ENCODE measurements around the gene LRRC38.

Gene LRRC38

GRCh38 chr1:13520985-13521384 lies 7.2 kb upstream of the LRRC38 start:
- Histone ChIP-seq H3K4me1 (ENCODE audit: control insufficient read depth in 2 of 2, insufficient read depth in 2 of 2, low read length in 2 of 2) (no peaks in the 10 kb centered on the region), H3K4me3 (ENCODE audit: low read length in 2 of 2) (no peak overlapping the region), H3K9me3 (ENCODE audit: control insufficient read depth in 2 of 2, low read length in 2 of 2) (peaks cover 0 to 4% of the 10 kb centered on the region in 2 donors), H3K27me3 (ENCODE audit: control insufficient read depth in 2 of 2, insufficient read depth in 2 of 2, low read length in 2 of 2) (peaks cover 6% of the 10 kb centered on the region in 2 donors), H3K27ac (ENCODE audit: low read depth in 2 of 2, low read length in 2 of 2) (no peak overlapping the region), H3K36me3 (ENCODE audit: control insufficient read depth in 2 of 2, insufficient read depth in 2 of 2, low read length in 2 of 2) (no peaks in the 10 kb centered on the region), H3K9ac (ENCODE audit: low read depth in 1 of 2, low read length in 2 of 2) (no peak overlapping the region)

- no peaks in the 10 kb centered on the region for H3K36me3 ChIP-seq (ENCODE audit: control insufficient read depth in 2 of 2, insufficient read depth in 2 of 2, low read length in 2 of 2)
- no peak overlapping the region for H3K9ac ChIP-seq (ENCODE audit: low read depth in 1 of 2, low read length in 2 of 2)
- peaks cover 6 to 14% of the 10 kb centered on the region in 2 donors for H3K27me3 ChIP-seq (ENCODE audit: control insufficient read depth in 2 of 2, insufficient read depth in 2 of 2, low read length in 2 of 2)
- H3K9me3 ChIP-seq (ENCODE audit: control insufficient read depth in 2 of 2, low read length in 2 of 2): peaks cover 0 to 4% of the 10 kb centered on the region in 2 donors
- H3K4me1 ChIP-seq (ENCODE audit: control insufficient read depth in 2 of 2, insufficient read depth in 2 of 2, low read length in 2 of 2): no peaks in the 10 kb centered on the region
- no peak overlapping the region for H3K27ac ChIP-seq (ENCODE audit: low read depth in 2 of 2, low read length in 2 of 2)
- no peak overlapping the region for H3K4me3 ChIP-seq (ENCODE audit: low read length in 2 of 2)
Measured at GRCh38 chr1:13517193-13517812, 3.5 kb upstream of the LRRC38 start.

- Histone ChIP-seq H3K9me3 (ENCODE audit: control insufficient read depth in 2 of 2, low read length in 2 of 2) (peaks cover 0 to 4% of the 10 kb centered on the region in 2 donors), H3K27ac (ENCODE audit: low read depth in 2 of 2, low read length in 2 of 2) (no peak overlapping the region), H3K27me3 (ENCODE audit: control insufficient read depth in 2 of 2, insufficient read depth in 2 of 2, low read length in 2 of 2) (peaks cover 9 to 13% of the 10 kb centered on the region in 2 donors), H3K4me1 (ENCODE audit: control insufficient read depth in 2 of 2, insufficient read depth in 2 of 2, low read length in 2 of 2) (no peaks in the 10 kb centered on the region), H3K36me3 (ENCODE audit: control insufficient read depth in 2 of 2, insufficient read depth in 2 of 2, low read length in 2 of 2) (no peaks in the 10 kb centered on the region), H3K9ac (ENCODE audit: low read depth in 1 of 2, low read length in 2 of 2) (no peak overlapping the region), H3K4me3 (ENCODE audit: low read length in 2 of 2) (no peak overlapping the region)
Measured at GRCh38 chr1:13516606-13517005, 2.8 kb upstream of the LRRC38 start.

- no peak overlapping the region for H3K27ac ChIP-seq (ENCODE audit: low read depth in 2 of 2, low read length in 2 of 2)
- no peaks in the 10 kb centered on the region for H3K4me1 ChIP-seq (ENCODE audit: control insufficient read depth in 2 of 2, insufficient read depth in 2 of 2, low read length in 2 of 2)
- H3K9ac ChIP-seq (ENCODE audit: low read depth in 1 of 2, low read length in 2 of 2): no peak overlapping the region
Measured at GRCh38 chr1:13514821-13515220, 1.0 kb upstream of the LRRC38 start.

GRCh38 chr1:13513063-13513894 lies 524 bp downstream of the LRRC38 start:
- no peaks in the 10 kb centered on the region for H3K9me3 ChIP-seq (ENCODE audit: control insufficient read depth in 2 of 2, low read length in 2 of 2)
- H3K36me3 ChIP-seq (ENCODE audit: control insufficient read depth in 2 of 2, insufficient read depth in 2 of 2, low read length in 2 of 2): no peaks in the 10 kb centered on the region
- no peaks in the 10 kb centered on the region for H3K4me1 ChIP-seq (ENCODE audit: control insufficient read depth in 2 of 2, insufficient read depth in 2 of 2, low read length in 2 of 2)
- H3K27ac ChIP-seq (ENCODE audit: low read depth in 2 of 2, low read length in 2 of 2): no peak overlapping the region
- H3K4me3 ChIP-seq (ENCODE audit: low read length in 2 of 2): no peak overlapping the region
- H3K9ac ChIP-seq (ENCODE audit: low read depth in 1 of 2, low read length in 2 of 2): no peak overlapping the region
- H3K27me3 ChIP-seq (ENCODE audit: control insufficient read depth in 2 of 2, insufficient read depth in 2 of 2, low read length in 2 of 2): peaks cover 9 to 21% of the 10 kb centered on the region in 2 donors

More at GRCh38 chr1:13514821-13515220, 1.0 kb upstream of the LRRC38 start:
- H3K36me3 ChIP-seq (ENCODE audit: control insufficient read depth in 2 of 2, insufficient read depth in 2 of 2, low read length in 2 of 2): no peaks in the 10 kb centered on the region
- peaks cover 9 to 21% of the 10 kb centered on the region in 2 donors for H3K27me3 ChIP-seq (ENCODE audit: control insufficient read depth in 2 of 2, insufficient read depth in 2 of 2, low read length in 2 of 2)
- H3K9me3 ChIP-seq (ENCODE audit: control insufficient read depth in 2 of 2, low read length in 2 of 2): peaks cover 0 to 4% of the 10 kb centered on the region in 2 donors
- H3K4me3 ChIP-seq (ENCODE audit: low read length in 2 of 2): no peak overlapping the region

- Histone ChIP-seq H3K9me3 (ENCODE audit: control insufficient read depth in 2 of 2, low read length in 2 of 2) (no peaks in the 10 kb centered on the region), H3K4me3 (ENCODE audit: low read length in 2 of 2) (no peak overlapping the region), H3K4me1 (ENCODE audit: control insufficient read depth in 2 of 2, insufficient read depth in 2 of 2, low read length in 2 of 2) (no peaks in the 10 kb centered on the region), H3K27ac (ENCODE audit: low read depth in 2 of 2, low read length in 2 of 2) (no peak overlapping the region), H3K36me3 (ENCODE audit: control insufficient read depth in 2 of 2, insufficient read depth in 2 of 2, low read length in 2 of 2) (no peaks in the 10 kb centered on the region), H3K27me3 (ENCODE audit: control insufficient read depth in 2 of 2, insufficient read depth in 2 of 2, low read length in 2 of 2) (peaks cover 6 to 21% of the 10 kb centered on the region in 2 donors), H3K9ac (ENCODE audit: low read depth in 1 of 2, low read length in 2 of 2) (no peak overlapping the region)
Measured at GRCh38 chr1:13512472-13512871, 1.3 kb downstream of the LRRC38 start.

GRCh38 chr1:13510499-13510898 lies 3.3 kb downstream of the LRRC38 start:
- Histone ChIP-seq H3K4me3 (ENCODE audit: low read length in 2 of 2) (no peak overlapping the region), H3K27ac (ENCODE audit: low read depth in 2 of 2, low read length in 2 of 2) (no peak overlapping the region), H3K36me3 (ENCODE audit: control insufficient read depth in 2 of 2, insufficient read depth in 2 of 2, low read length in 2 of 2) (no peaks in the 10 kb centered on the region), H3K9ac (ENCODE audit: low read depth in 1 of 2, low read length in 2 of 2) (no peak overlapping the region), H3K27me3 (ENCODE audit: control insufficient read depth in 2 of 2, insufficient read depth in 2 of 2, low read length in 2 of 2) (peaks cover 2 to 19% of the 10 kb centered on the region in 2 donors), H3K4me1 (ENCODE audit: control insufficient read depth in 2 of 2, insufficient read depth in 2 of 2, low read length in 2 of 2) (no peaks in the 10 kb centered on the region), H3K9me3 (ENCODE audit: control insufficient read depth in 2 of 2, low read length in 2 of 2) (no peaks in the 10 kb centered on the region)

- Histone ChIP-seq H3K4me1 (ENCODE audit: control insufficient read depth in 2 of 2, insufficient read depth in 2 of 2, low read length in 2 of 2) (no peaks in the 10 kb centered on the region), H3K9ac (ENCODE audit: low read depth in 1 of 2, low read length in 2 of 2) (no peak overlapping the region), H3K27me3 (ENCODE audit: control insufficient read depth in 2 of 2, insufficient read depth in 2 of 2, low read length in 2 of 2) (peaks cover 7 to 11% of the 10 kb centered on the region in 2 donors), H3K36me3 (ENCODE audit: control insufficient read depth in 2 of 2, insufficient read depth in 2 of 2, low read length in 2 of 2) (no peaks in the 10 kb centered on the region), H3K27ac (ENCODE audit: low read depth in 2 of 2, low read length in 2 of 2) (no peak overlapping the region), H3K4me3 (ENCODE audit: low read length in 2 of 2) (no peak overlapping the region), H3K9me3 (ENCODE audit: control insufficient read depth in 2 of 2, low read length in 2 of 2) (no peaks in the 10 kb centered on the region)
Measured at GRCh38 chr1:13507075-13507474, 6.7 kb downstream of the LRRC38 start.

GRCh38 chr1:13505020-13505419 lies 8.8 kb downstream of the LRRC38 start:
- H3K27me3 ChIP-seq (ENCODE audit: control insufficient read depth in 2 of 2, insufficient read depth in 2 of 2, low read length in 2 of 2): peaks cover 3 to 5% of the 10 kb centered on the region in 2 donors

GRCh38 chr1:13500806-13501205 lies 13.0 kb downstream of the LRRC38 start:
- H3K4me3 ChIP-seq (ENCODE audit: low read length in 2 of 2): no peak overlapping the region
- H3K27me3 ChIP-seq (ENCODE audit: control insufficient read depth in 2 of 2, insufficient read depth in 2 of 2, low read length in 2 of 2): peaks cover 1 to 5% of the 10 kb centered on the region in 2 donors
- no peaks in the 10 kb centered on the region for H3K4me1 ChIP-seq (ENCODE audit: control insufficient read depth in 2 of 2, insufficient read depth in 2 of 2, low read length in 2 of 2)
- H3K9me3 ChIP-seq (ENCODE audit: control insufficient read depth in 2 of 2, low read length in 2 of 2): no peaks in the 10 kb centered on the region
- H3K27ac ChIP-seq (ENCODE audit: low read depth in 2 of 2, low read length in 2 of 2): no peak overlapping the region
- no peak overlapping the region for H3K9ac ChIP-seq (ENCODE audit: low read depth in 1 of 2, low read length in 2 of 2)
- no peaks in the 10 kb centered on the region for H3K36me3 ChIP-seq (ENCODE audit: control insufficient read depth in 2 of 2, insufficient read depth in 2 of 2, low read length in 2 of 2)

More at GRCh38 chr1:13505020-13505419, 8.8 kb downstream of the LRRC38 start:
- H3K36me3 ChIP-seq (ENCODE audit: control insufficient read depth in 2 of 2, insufficient read depth in 2 of 2, low read length in 2 of 2): no peaks in the 10 kb centered on the region
- H3K27ac ChIP-seq (ENCODE audit: low read depth in 2 of 2, low read length in 2 of 2): no peak overlapping the region
- no peak overlapping the region for H3K4me3 ChIP-seq (ENCODE audit: low read length in 2 of 2)
- H3K4me1 ChIP-seq (ENCODE audit: control insufficient read depth in 2 of 2, insufficient read depth in 2 of 2, low read length in 2 of 2): no peaks in the 10 kb centered on the region
- H3K9me3 ChIP-seq (ENCODE audit: control insufficient read depth in 2 of 2, low read length in 2 of 2): no peaks in the 10 kb centered on the region
- H3K9ac ChIP-seq (ENCODE audit: low read depth in 1 of 2, low read length in 2 of 2): no peak overlapping the region

Data from mucosa of rectum (tissue), 2 donors.